ENCODE results near the gene BCORL1. TPM values are rescaled to one million over a fixed set of nuclear protein-coding genes. Genes with fewer than 3 reads are reported as not detected.

BCORL1 gene
- total RNA-seq, 1 donor from 2014 or later: 15.0 TPM

- H3K9me3 ChIP-seq: no peaks in the 10 kb centered on the region
- TF ChIP-seq, protein P1, sequence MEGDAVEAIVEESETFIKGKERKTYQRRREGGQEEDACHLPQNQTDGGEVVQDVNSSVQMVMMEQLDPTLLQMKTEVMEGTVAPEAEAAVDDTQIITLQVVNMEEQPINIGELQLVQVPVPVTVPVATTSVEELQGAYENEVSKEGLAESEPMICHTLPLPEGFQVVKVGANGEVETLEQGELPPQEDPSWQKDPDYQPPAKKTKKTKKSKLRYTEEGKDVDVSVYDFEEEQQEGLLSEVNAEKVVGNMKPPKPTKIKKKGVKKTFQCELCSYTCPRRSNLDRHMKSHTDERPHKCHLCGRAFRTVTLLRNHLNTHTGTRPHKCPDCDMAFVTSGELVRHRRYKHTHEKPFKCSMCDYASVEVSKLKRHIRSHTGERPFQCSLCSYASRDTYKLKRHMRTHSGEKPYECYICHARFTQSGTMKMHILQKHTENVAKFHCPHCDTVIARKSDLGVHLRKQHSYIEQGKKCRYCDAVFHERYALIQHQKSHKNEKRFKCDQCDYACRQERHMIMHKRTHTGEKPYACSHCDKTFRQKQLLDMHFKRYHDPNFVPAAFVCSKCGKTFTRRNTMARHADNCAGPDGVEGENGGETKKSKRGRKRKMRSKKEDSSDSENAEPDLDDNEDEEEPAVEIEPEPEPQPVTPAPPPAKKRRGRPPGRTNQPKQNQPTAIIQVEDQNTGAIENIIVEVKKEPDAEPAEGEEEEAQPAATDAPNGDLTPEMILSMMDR (IDR thresholded peaks at IDR 0.05): no peak
- H3K27ac ChIP-seq: peak overlapping the region; percentile 51
- peaks cover 25% of the 10 kb centered on the region for H3K4me1 ChIP-seq
- H3K36me3 ChIP-seq: no peaks in the 10 kb centered on the region
- no peak for ATAC-seq
- H3K27me3 ChIP-seq: no peaks in the 10 kb centered on the region
- no peak overlapping the region for H3K4me3 ChIP-seq
- intact Hi-C loops (cut with DNase I): no loop called here
- no peak for DNase-seq
Measured at GRCh38 chrX:130098210-130098552, 115.7 kb downstream of the BCORL1 start.

DNA sequence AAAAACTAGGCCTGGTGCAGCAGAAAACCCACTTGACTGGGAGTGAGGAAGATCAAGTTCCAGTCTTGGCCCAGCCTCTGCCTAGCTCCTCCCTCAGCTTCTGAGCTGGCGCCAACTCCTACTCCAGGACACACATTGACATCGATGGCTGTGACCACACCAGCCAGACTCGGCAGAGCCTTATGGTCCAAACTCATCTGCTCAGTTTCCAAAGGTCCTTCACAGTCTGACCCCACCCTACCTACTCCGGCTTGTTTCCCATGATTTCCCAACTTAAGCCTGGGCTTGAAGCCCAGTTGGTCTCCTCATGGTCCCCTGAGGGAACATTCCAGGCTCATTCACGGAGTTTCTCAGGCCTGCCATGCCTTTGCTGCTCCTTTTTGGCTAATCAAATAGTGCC is 117.7 kb downstream of the BCORL1 start:
- no peaks in the 10 kb centered on the region for H3K27me3 ChIP-seq
- peak overlapping the region; percentile 8 for H3K27ac ChIP-seq
- no peaks in the 10 kb centered on the region for H3K36me3 ChIP-seq
- DNase-seq: no peak
- ATAC-seq: peak; percentile 68
- no peak overlapping the region for H3K4me3 ChIP-seq
- H3K9me3 ChIP-seq: no peaks in the 10 kb centered on the region
- H3K4me1 ChIP-seq: peaks cover 32% of the 10 kb centered on the region
- intact Hi-C loops (cut with DNase I): no loop called here
- TF ChIP-seq, protein P1 (IDR thresholded peaks at IDR 0.05): no peak

DNA sequence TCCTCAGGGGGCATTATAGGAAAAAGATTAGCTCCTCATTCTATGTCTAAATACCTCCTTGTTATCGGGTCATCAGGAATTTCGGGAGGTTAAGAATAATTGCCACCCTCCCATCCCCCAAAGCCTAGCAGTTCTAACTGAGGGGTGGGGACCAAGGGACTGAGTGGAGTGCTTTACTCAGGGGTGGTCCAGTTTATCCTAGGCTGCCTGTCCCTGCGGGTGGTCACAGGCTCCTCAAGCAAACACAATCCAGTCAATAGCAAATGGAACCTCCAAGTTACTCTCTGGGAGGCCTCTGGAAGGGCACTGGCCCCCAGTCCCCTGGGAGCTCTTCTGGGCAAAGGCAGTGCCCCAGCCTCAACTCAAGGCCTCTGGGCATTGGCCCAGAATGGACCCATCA is 121.2 kb downstream of the BCORL1 start:
- intact Hi-C loops (cut with DNase I): no loop called here
- H3K36me3 ChIP-seq: no peaks in the 10 kb centered on the region
- H3K27ac ChIP-seq: no peak overlapping the region
- TF ChIP-seq, protein P1 (IDR thresholded peaks at IDR 0.05): no peak
- ATAC-seq: no peak
- no peak overlapping the region for H3K4me3 ChIP-seq
- H3K9me3 ChIP-seq: no peaks in the 10 kb centered on the region
- peaks cover 34% of the 10 kb centered on the region for H3K4me1 ChIP-seq
- no peaks in the 10 kb centered on the region for H3K27me3 ChIP-seq
- DNase-seq: no peak

DNA sequence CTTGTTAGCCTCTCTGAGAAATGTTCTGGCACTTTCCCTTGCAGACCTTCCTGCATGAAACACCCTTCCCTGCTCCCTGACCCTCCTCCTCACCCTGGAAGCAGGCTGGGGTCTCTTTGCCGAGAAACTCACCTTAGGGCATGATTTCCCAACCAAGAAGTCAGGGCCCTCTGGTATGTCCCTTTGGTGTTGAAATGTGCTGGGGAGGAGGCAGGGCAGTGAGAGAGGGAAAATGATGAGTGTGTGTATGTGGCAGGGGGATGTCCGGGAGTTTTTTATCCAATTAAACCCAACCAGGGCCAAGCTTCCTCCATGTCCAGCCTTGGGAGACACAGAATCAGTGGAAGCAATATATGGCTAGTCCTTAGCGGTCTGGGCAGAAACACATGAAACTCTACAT is 122.8 kb downstream of the BCORL1 start:
- Histone ChIP-seq H3K27me3 (no peaks in the 10 kb centered on the region), H3K27ac (no peak overlapping the region), H3K4me1 (peaks cover 20% of the 10 kb centered on the region), H3K4me3 (no peak overlapping the region), H3K9me3 (no peaks in the 10 kb centered on the region), H3K36me3 (no peaks in the 10 kb centered on the region)
- ATAC-seq (no peak), DNase-seq (no peak)
- intact Hi-C loops (cut with DNase I): no loop called here
- TF ChIP-seq, protein P1 (IDR thresholded peaks at IDR 0.05): no peak

DNA sequence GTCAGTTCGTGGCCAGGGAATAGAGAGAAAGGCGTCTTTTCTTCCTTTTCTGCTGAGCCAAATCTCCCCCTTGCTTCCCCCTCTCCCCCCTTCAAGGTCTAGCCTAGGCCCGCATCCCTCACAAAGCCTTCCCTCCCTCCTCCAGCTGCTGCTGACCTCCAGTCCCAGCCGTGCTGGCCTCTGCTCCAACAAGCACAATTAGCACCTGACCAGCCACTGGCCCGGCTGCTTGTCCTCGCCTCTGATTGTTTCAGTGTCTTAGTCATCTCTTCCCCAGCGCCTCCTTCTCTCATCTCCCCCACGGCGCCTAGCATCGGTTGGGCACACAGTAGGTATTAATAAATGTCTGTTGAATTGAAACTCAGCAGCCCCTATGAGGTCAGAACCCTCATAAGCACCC is 123.6 kb downstream of the BCORL1 start:
- H3K36me3 ChIP-seq: no peaks in the 10 kb centered on the region
- DNase-seq: no peak
- no peaks in the 10 kb centered on the region for H3K27me3 ChIP-seq
- intact Hi-C loops (cut with DNase I): no loop called here
- H3K4me3 ChIP-seq: no peak overlapping the region
- peaks cover 18% of the 10 kb centered on the region for H3K4me1 ChIP-seq
- TF ChIP-seq, protein P1 (IDR thresholded peaks at IDR 0.05): no peak
- H3K27ac ChIP-seq: no peak overlapping the region
- ATAC-seq: no peak
- no peaks in the 10 kb centered on the region for H3K9me3 ChIP-seq

Other genes starting within 250 kb of the BCORL1 start
- gene XPNPEP2, start 243.7 kb upstream of the BCORL1 start, total RNA-seq: 0.93 TPM
- 41.2 TPM for gene SASH3, start 202.7 kb upstream of the BCORL1 start, total RNA-seq
- 48.4 TPM for gene ZDHHC9, start 138.7 kb upstream of the BCORL1 start, total RNA-seq
- 12.9 TPM for gene UTP14A, start 76.5 kb upstream of the BCORL1 start, total RNA-seq
- 23.8 TPM for gene ELF4, start 127.9 kb downstream of the BCORL1 start, total RNA-seq
- gene AIFM1, start 183.2 kb downstream of the BCORL1 start, total RNA-seq: 23.2 TPM
- 0.75 TPM for gene RAB33A, start 189.3 kb downstream of the BCORL1 start, total RNA-seq

Measured in upper lobe of right lung (tissue), 1 donor.